Caco-2 (cell line): ENCODE data around the gene CYB5D1. TPM values are rescaled to one million over a fixed set of nuclear protein-coding genes. Genes with fewer than 3 reads are reported as not detected.

ENCODE experiments used
- BruUV-seq: library from RNA; stranded (reverse); fragments of 400-500 nt; replicated peaks from 2 replicates; lab custom pipeline; 2021; lab: Mats Ljungman, UMichigan
- CTCF ChIA-PET: fragments of 300-600 bp; sonication (Branson Sonifier 250); formaldehyde crosslinking; loops from one replicate; lab custom pipeline; 2022; ENCODE audit warnings: antibody characterized with exemption; lab: Charles Lee
- POLR2A ChIA-PET: fragments of 300-600 bp; sonication (Branson Sonifier 250); formaldehyde crosslinking; loops from one replicate; lab custom pipeline; 2022; ENCODE audit warnings: antibody characterized with exemption; lab: Charles Lee
- DNase-seq, 2 experiments: peaks; one replicate each; pipeline versions ENCODE4 v3.0.0 to v3.0.0-alpha.2; 2020 to 2022
- H3K27me3 ChIP-seq: replicated peaks from 2 replicates; pipeline ENCODE4 v1.6.0; 2011; ENCODE audit warnings: low read length; ENCODE audit not compliant: control insufficient read depth, insufficient read depth
- H3K36me3 ChIP-seq: 2 replicates; pipeline ENCODE4 v1.5.1; 2011; ENCODE audit warnings: low read length; ENCODE audit not compliant: control insufficient read depth, insufficient read depth
- H3K4me1 ChIP-seq: fragments of 250-450 bp; sonication (Bioruptor Pico); 2 replicates; pipeline ENCODE4 v1.5.1; 2020; ENCODE audit warnings: mild to moderate bottlenecking
- H3K4me3 ChIP-seq: 2 replicates; pipeline ENCODE4 v1.5.1; 2011; ENCODE audit warnings: low read depth, mild to moderate bottlenecking, control low read depth, low read length
- H3K9me3 ChIP-seq: fragments of 250-450 bp; sonication (Bioruptor Pico); 2 replicates; pipeline ENCODE4 v1.5.1; 2020; ENCODE audit warnings: mild to moderate bottlenecking, moderate library complexity
- H3K27ac Mint-ChIP-seq: one replicate; pipeline ENCODE4 v1.8.0; 2022; ENCODE audit warnings: mixed read lengths; ENCODE audit not compliant: unreplicated experiment
- H3K27me3 Mint-ChIP-seq: one replicate; pipeline ENCODE4 v1.8.0; 2022; ENCODE audit warnings: mixed read lengths; ENCODE audit not compliant: insufficient read depth, unreplicated experiment
- H3K36me3 Mint-ChIP-seq: one replicate; pipeline ENCODE4 v1.8.0; 2022; ENCODE audit warnings: mild to moderate bottlenecking, mixed read lengths; ENCODE audit not compliant: insufficient read depth, unreplicated experiment
- H3K4me1 Mint-ChIP-seq: one replicate; pipeline ENCODE4 v1.8.0; 2022; ENCODE audit warnings: low read depth, mixed read lengths; ENCODE audit not compliant: unreplicated experiment
- H3K4me3 Mint-ChIP-seq: one replicate; pipeline ENCODE4 v1.8.0; 2022; ENCODE audit warnings: mild to moderate bottlenecking, moderate library complexity, mixed read lengths; ENCODE audit not compliant: unreplicated experiment
- H3K9me3 Mint-ChIP-seq: one replicate; pipeline ENCODE4 v1.8.0; 2022; ENCODE audit warnings: mixed read lengths; ENCODE audit not compliant: unreplicated experiment
- intact Hi-C: fragments of 100-400 bp; cut with micrococcal nuclease; formaldehyde crosslinking; loops from one replicate; pipeline ENCODE4 v1.10.0; 2022; ENCODE audit not compliant: unreplicated experiment
- total RNA-seq: library from RNA; stranded (reverse); gene quantifications from 2 replicates; pipeline ENCODE4 v1.2.3, GENCODE V29; 2022
- TF ChIP-seq, protein P1 (sequence below), 2 experiments: fragments of 200-600 bp in 1 of 2; IDR thresholded peaks; 1 replicate in 1 of 2; 2 replicates in 1 of 2; pipeline versions ENCODE4 v1.5.1 to v1.8.0; 2011 to 2022; ENCODE audit warnings: antibody characterized with exemption in 1 of 2, control low read depth in 1 of 2, inconsistent platforms in 1 of 2, low read depth in 1 of 2, low read length in 1 of 2, mild to moderate bottlenecking in 1 of 2, moderate library complexity in 1 of 2; ENCODE audit not compliant: insufficient read depth in 1 of 2, severe bottlenecking in 1 of 2, unreplicated experiment in 1 of 2

CYB5D1 gene
- total RNA-seq, 1 experiment from 2014 or later: 6.1 TPM

GRCh38 chr17:7834957-7835813, 22.6 kb upstream of the CYB5D1 start:
- Mint-ChIP-seq H3K4me1 (peaks cover 19% of the 10 kb centered on the region), H3K36me3 (peaks cover 40% of the 10 kb centered on the region), H3K27me3 (no peaks in the 10 kb centered on the region), H3K9me3 (no peaks in the 10 kb centered on the region), H3K27ac (peak overlapping the region; percentile 99), H3K4me3 (peak overlapping the region; percentile 98)
- peaks cover 23% of the 10 kb centered on the region for H3K4me1 ChIP-seq
- ChIA-PET CTCF (interaction anchor here (0.6 to 1.6 kb wide), 5 partner anchors 10 to 91 kb away, joined by 3 to 12 read pairs (median 6); partner anchors contain the start of gene NAA38), POLR2A (interaction anchor here (0.5 to 1.8 kb wide), 4 partner anchors 10 to 413 kb away, joined by 3 to 8 read pairs (median 5); partner anchors contain the start of gene NAA38)
- intact Hi-C loops: loop anchor here (1.0 to 5.0 kb wide), 2 partner anchors 22 to 218 kb away; partner anchors contain the start of gene NAA38
- peak overlapping the region; percentile 82 for H3K4me3 ChIP-seq
- no peaks in the 10 kb centered on the region for H3K9me3 ChIP-seq
- TF ChIP-seq, protein P1, sequence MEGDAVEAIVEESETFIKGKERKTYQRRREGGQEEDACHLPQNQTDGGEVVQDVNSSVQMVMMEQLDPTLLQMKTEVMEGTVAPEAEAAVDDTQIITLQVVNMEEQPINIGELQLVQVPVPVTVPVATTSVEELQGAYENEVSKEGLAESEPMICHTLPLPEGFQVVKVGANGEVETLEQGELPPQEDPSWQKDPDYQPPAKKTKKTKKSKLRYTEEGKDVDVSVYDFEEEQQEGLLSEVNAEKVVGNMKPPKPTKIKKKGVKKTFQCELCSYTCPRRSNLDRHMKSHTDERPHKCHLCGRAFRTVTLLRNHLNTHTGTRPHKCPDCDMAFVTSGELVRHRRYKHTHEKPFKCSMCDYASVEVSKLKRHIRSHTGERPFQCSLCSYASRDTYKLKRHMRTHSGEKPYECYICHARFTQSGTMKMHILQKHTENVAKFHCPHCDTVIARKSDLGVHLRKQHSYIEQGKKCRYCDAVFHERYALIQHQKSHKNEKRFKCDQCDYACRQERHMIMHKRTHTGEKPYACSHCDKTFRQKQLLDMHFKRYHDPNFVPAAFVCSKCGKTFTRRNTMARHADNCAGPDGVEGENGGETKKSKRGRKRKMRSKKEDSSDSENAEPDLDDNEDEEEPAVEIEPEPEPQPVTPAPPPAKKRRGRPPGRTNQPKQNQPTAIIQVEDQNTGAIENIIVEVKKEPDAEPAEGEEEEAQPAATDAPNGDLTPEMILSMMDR (IDR thresholded peaks at IDR 0.05; ENCODE audit: insufficient read depth in 1 of 2, low read depth in 1 of 2, low read length in 1 of 2, severe bottlenecking in 1 of 2, unreplicated experiment in 1 of 2): peak; percentile 31 to 69
- H3K27me3 ChIP-seq: no peaks in the 10 kb centered on the region
- DNase-seq: peak; percentile 90 to 95
- no TSS peak for BruUV-seq
- H3K36me3 ChIP-seq: no peaks in the 10 kb centered on the region

- no peaks in the 10 kb centered on the region for H3K36me3 ChIP-seq
- no peaks in the 10 kb centered on the region for H3K9me3 ChIP-seq
- H3K36me3 Mint-ChIP-seq: peaks cover 40% of the 10 kb centered on the region
- H3K27me3 ChIP-seq: no peaks in the 10 kb centered on the region
- TF ChIP-seq, protein P1 (IDR thresholded peaks at IDR 0.05; ENCODE audit: insufficient read depth in 1 of 2, low read depth in 1 of 2, low read length in 1 of 2, severe bottlenecking in 1 of 2, unreplicated experiment in 1 of 2): no peak
- no peak for DNase-seq
- intact Hi-C loops: loop anchor here (1.0 to 5.0 kb wide), 2 partner anchors 21 to 219 kb away; partner anchors contain the start of gene NAA38
- ChIA-PET POLR2A (interaction anchor here (0.5 to 1.8 kb wide), 6 partner anchors 9 to 221 kb away, joined by 3 to 14 read pairs (median 6); partner anchors contain the start of genes CYB5D1 and NAA38), CTCF (interaction anchor here (0.6 to 1.6 kb wide), 7 partner anchors 9 to 119 kb away, joined by 3 to 12 read pairs (median 6); partner anchors contain the start of genes DNAH2 and NAA38)
- no peaks in the 10 kb centered on the region for H3K27me3 Mint-ChIP-seq
- peaks cover 31% of the 10 kb centered on the region for H3K4me1 ChIP-seq
- peak overlapping the region; percentile 98 for H3K4me3 Mint-ChIP-seq
- TSS peak; percentile 75 for BruUV-seq
- peak overlapping the region; percentile 82 for H3K4me3 ChIP-seq
- H3K9me3 Mint-ChIP-seq: no peaks in the 10 kb centered on the region
- H3K4me1 Mint-ChIP-seq: peaks cover 27% of the 10 kb centered on the region
- peak overlapping the region; percentile 99 for H3K27ac Mint-ChIP-seq
Measured at GRCh38 chr17:7835814-7836595, 21.8 kb upstream of the CYB5D1 start.
